ENCODE data around the gene AGAP3. TPM values are rescaled to one million over a fixed set of nuclear protein-coding genes. Genes with fewer than 3 reads are reported as not detected.

Gene AGAP3
- total RNA-seq, 3 donors from 2014 or later (not counting 1 experiment from before 2014, with no cell fraction given) = 27.7 to 46.9 (median 42.8) TPM

GRCh38 chr7:151068069-151068773, 18.1 kb upstream of the AGAP3 start:
- H3K27ac Mint-ChIP-seq = no peak overlapping the region
- H3K36me3 Mint-ChIP-seq = no peaks in the 10 kb centered on the region
- H3K27ac ChIP-seq (ENCODE audit: low read length) = no peak overlapping the region
- intact Hi-C loops (cut with micrococcal nuclease) = no loop called here
- no peak overlapping the region for H3K4me3 ChIP-seq (ENCODE audit: low read length)
- no peak overlapping the region for H3K4me3 Mint-ChIP-seq
- 92% methylated on average over 12 of the region's 12 CpGs for WGBS (ENCODE audit: insufficient coverage)
- ATAC-seq (no peak), DNase-seq (no peak)
- no peaks in the 10 kb centered on the region for H3K27me3 Mint-ChIP-seq (ENCODE audit: low read depth in 2 of 2)
- peaks cover 53% of the 10 kb centered on the region for H3K36me3 ChIP-seq (ENCODE audit: control insufficient read depth, insufficient read depth, low read length)
- no peaks in the 10 kb centered on the region for H3K9me3 ChIP-seq (ENCODE audit: control insufficient read depth, insufficient read depth, low read length)
- H3K27me3 ChIP-seq (ENCODE audit: control insufficient read depth, insufficient read depth, low read length) = no peaks in the 10 kb centered on the region
- TF ChIP-seq CTCF (IDR thresholded peaks at IDR 0.05) = no peak
- no peaks in the 10 kb centered on the region for H3K4me1 ChIP-seq (ENCODE audit: control insufficient read depth, insufficient read depth, low read length)
- H3K4me1 Mint-ChIP-seq = no peaks in the 10 kb centered on the region
- H3K9me3 Mint-ChIP-seq = no peaks in the 10 kb centered on the region

- H3K27me3 Mint-ChIP-seq (ENCODE audit: low read depth in 2 of 2) = no peaks in the 10 kb centered on the region
- H3K4me1 Mint-ChIP-seq = no peaks in the 10 kb centered on the region
- Histone ChIP-seq H3K4me1 (ENCODE audit: control insufficient read depth, insufficient read depth, low read length) (no peaks in the 10 kb centered on the region), H3K27ac (ENCODE audit: low read length) (no peak overlapping the region), H3K36me3 (ENCODE audit: control insufficient read depth, insufficient read depth, low read length) (peaks cover 61% of the 10 kb centered on the region), H3K4me3 (ENCODE audit: low read length) (no peak overlapping the region), H3K9me3 (ENCODE audit: control insufficient read depth, insufficient read depth, low read length) (no peaks in the 10 kb centered on the region), H3K27me3 (ENCODE audit: control insufficient read depth, insufficient read depth, low read length) (no peaks in the 10 kb centered on the region)
- ATAC-seq (no peak), DNase-seq (no peak)
- TF ChIP-seq CTCF (IDR thresholded peaks at IDR 0.05) = no peak
- H3K4me3 Mint-ChIP-seq = no peak overlapping the region
- H3K27ac Mint-ChIP-seq = no peak overlapping the region
- 94% methylated on average over 17 of the region's 17 CpGs for WGBS (ENCODE audit: insufficient coverage)
- no peaks in the 10 kb centered on the region for H3K36me3 Mint-ChIP-seq
- no peaks in the 10 kb centered on the region for H3K9me3 Mint-ChIP-seq
- intact Hi-C loops (cut with micrococcal nuclease) = no loop called here
Observed at GRCh38 chr7:151069841-151070573, 16.3 kb upstream of the AGAP3 start.

GRCh38 chr7:151070574-151070960, 15.7 kb upstream of the AGAP3 start:
- peaks cover 62% of the 10 kb centered on the region for H3K36me3 ChIP-seq (ENCODE audit: control insufficient read depth, insufficient read depth, low read length)
- Mint-ChIP-seq H3K9me3 (no peaks in the 10 kb centered on the region), H3K4me1 (no peaks in the 10 kb centered on the region), H3K27ac (no peak overlapping the region), H3K36me3 (no peaks in the 10 kb centered on the region), H3K4me3 (no peak overlapping the region), H3K27me3 (ENCODE audit: low read depth in 2 of 2) (no peaks in the 10 kb centered on the region)
- no peak for TF ChIP-seq CTCF (IDR thresholded peaks at IDR 0.05)
- H3K4me1 ChIP-seq (ENCODE audit: control insufficient read depth, insufficient read depth, low read length) = no peaks in the 10 kb centered on the region
- no peaks in the 10 kb centered on the region for H3K27me3 ChIP-seq (ENCODE audit: control insufficient read depth, insufficient read depth, low read length)
- intact Hi-C loops (cut with micrococcal nuclease) = no loop called here
- no peak for ATAC-seq
- H3K27ac ChIP-seq (ENCODE audit: low read length) = no peak overlapping the region
- DNase-seq = no peak
- no peaks in the 10 kb centered on the region for H3K9me3 ChIP-seq (ENCODE audit: control insufficient read depth, insufficient read depth, low read length)
- H3K4me3 ChIP-seq (ENCODE audit: low read length) = no peak overlapping the region
- WGBS (ENCODE audit: insufficient coverage) = 98% methylated on average over 15 of the region's 15 CpGs
